ENCODE results near the gene PRIMA1.

The PRIMA1 gene

DNA sequence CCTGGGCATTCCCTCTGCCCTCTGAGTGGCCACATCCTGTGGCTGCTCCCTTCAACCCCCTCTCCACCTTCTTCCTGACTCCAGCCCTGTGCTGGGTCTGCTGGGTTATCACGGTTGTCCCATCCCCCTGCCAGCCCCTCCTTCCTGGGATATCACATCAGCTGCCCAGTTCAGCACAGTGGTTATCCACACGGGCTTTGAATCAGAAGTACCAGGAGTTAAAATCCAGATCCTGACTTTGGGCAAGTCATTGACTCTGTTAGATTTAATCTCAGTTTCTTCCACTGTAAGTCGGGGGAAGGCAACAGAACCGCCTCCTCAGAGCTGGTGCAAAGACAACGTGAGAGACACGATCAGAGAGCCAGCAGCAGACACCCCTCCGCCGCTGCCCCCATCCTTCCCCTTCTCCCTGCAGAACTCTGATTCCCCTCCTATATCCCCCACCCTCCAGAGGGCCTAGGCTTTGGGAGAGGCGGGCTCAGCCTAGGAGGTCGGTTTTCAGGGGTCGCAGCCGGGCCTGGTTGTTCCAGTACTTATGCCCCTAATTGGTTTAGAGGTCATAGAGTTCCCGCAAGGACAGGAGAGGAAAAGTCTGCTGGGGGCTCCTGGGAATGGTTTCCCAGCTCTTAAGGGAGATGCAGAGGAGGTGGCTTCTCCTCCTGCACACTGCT is 42.5 kb downstream of the PRIMA1 start:
- Histone ChIP-seq H2BK15ac (ENCODE audit: low read depth, poor library complexity, severe bottlenecking) (no peak overlapping the region), H3K23ac (ENCODE audit: low read length in 2 of 2) (no peak overlapping the region), H2BK5ac (ENCODE audit: low read depth, low read length, poor library complexity, severe bottlenecking) (no peak overlapping the region), H3K36me3 (ENCODE audit: control insufficient read depth in 1 of 2, insufficient read depth in 2 of 2, low read depth in 1 of 2, low read length in 2 of 2) (no peaks in the 10 kb centered on the region), H2AK5ac (ENCODE audit: low read length, severe bottlenecking) (no peak overlapping the region), H3K9ac (ENCODE audit: low read length) (no peak overlapping the region), H2AFZ (ENCODE audit: low read depth, low read length) (no peak overlapping the region), H3K4me2 (ENCODE audit: low read length, poor library complexity, severe bottlenecking) (no peak overlapping the region), H4K8ac (ENCODE audit: low read length) (no peak overlapping the region), H3K79me1 (replicated peaks; ENCODE audit: low read length, poor library complexity, severe bottlenecking) (no peaks in the 10 kb centered on the region), H3K4ac (ENCODE audit: low read depth in 1 of 2, low read length in 2 of 2) (no peak overlapping the region), H3K18ac (ENCODE audit: low read depth in 1 of 2, low read length in 2 of 2) (no peak overlapping the region), H2BK120ac (ENCODE audit: low read depth, low read length) (no peak overlapping the region), H3K9me3 (ENCODE audit: control insufficient read depth, low read length) (no peaks in the 10 kb centered on the region), H2BK12ac (ENCODE audit: low read length in 2 of 2) (no peak overlapping the region), H3K4me3 (ENCODE audit: insufficient read depth in 1 of 2, low read depth in 1 of 2, low read length in 2 of 2) (no peak overlapping the region), H3K14ac (ENCODE audit: low read length in 2 of 2) (no peak overlapping the region), H3K27me3 (ENCODE audit: control insufficient read depth in 1 of 2, insufficient read depth in 1 of 2, low read length in 2 of 2) (peaks cover 0 to 5% of the 10 kb centered on the region in 2 experiments), H3K4me1 (ENCODE audit: control insufficient read depth, insufficient read depth, low read depth, low read length) (no peaks in the 10 kb centered on the region), H4K91ac (ENCODE audit: low read length) (no peak overlapping the region), H3K27ac (ENCODE audit: low read length, poor library complexity, severe bottlenecking) (no peak overlapping the region)
- WGBS = 69% methylated on average over 13 of the region's 13 CpGs
- DNase-seq = no peak

DNA sequence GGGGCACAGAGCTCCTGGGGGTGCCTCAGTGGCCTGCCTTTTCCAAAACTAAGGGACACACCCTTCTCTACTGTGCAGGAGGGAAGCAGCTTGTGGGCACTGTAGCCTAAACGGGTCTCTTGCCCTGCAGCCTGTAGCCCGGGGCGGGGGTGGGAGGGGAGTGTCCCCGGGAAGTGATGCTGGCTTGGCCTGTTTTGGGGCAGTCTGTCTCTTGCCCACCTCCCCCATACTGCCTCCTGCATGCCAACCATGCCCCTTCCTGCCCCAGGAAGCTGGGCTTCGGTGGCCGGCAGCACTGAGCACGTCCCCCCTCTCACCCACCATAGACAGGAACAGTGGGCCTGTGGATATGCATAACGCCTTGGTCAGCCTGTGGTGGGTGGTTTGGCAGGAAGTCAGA is 43.4 kb downstream of the PRIMA1 start:
- Histone ChIP-seq H2AK5ac (ENCODE audit: low read length, severe bottlenecking) (no peak overlapping the region), H4K91ac (ENCODE audit: low read length) (no peak overlapping the region), H3K36me3 (ENCODE audit: control insufficient read depth in 1 of 2, insufficient read depth in 2 of 2, low read depth in 1 of 2, low read length in 2 of 2) (no peaks in the 10 kb centered on the region), H3K9ac (ENCODE audit: low read length) (no peak overlapping the region), H2AFZ (ENCODE audit: low read depth, low read length) (no peak overlapping the region), H3K4ac (ENCODE audit: low read depth in 1 of 2, low read length in 2 of 2) (no peak overlapping the region), H2BK12ac (ENCODE audit: low read length in 2 of 2) (no peak overlapping the region), H3K23ac (ENCODE audit: low read length in 2 of 2) (no peak overlapping the region), H3K18ac (ENCODE audit: low read depth in 1 of 2, low read length in 2 of 2) (no peak overlapping the region), H3K14ac (ENCODE audit: low read length in 2 of 2) (no peak overlapping the region), H3K79me1 (replicated peaks; ENCODE audit: low read length, poor library complexity, severe bottlenecking) (no peaks in the 10 kb centered on the region), H3K27ac (ENCODE audit: low read length, poor library complexity, severe bottlenecking) (no peak overlapping the region), H3K27me3 (ENCODE audit: control insufficient read depth in 1 of 2, insufficient read depth in 1 of 2, low read length in 2 of 2) (peaks cover 0 to 10% of the 10 kb centered on the region in 2 experiments), H3K4me1 (ENCODE audit: control insufficient read depth, insufficient read depth, low read depth, low read length) (no peaks in the 10 kb centered on the region), H3K9me3 (ENCODE audit: control insufficient read depth, low read length) (no peaks in the 10 kb centered on the region), H2BK120ac (ENCODE audit: low read depth, low read length) (no peak overlapping the region), H2BK15ac (ENCODE audit: low read depth, poor library complexity, severe bottlenecking) (no peak overlapping the region), H4K8ac (ENCODE audit: low read length) (no peak overlapping the region), H3K4me3 (ENCODE audit: insufficient read depth in 1 of 2, low read depth in 1 of 2, low read length in 2 of 2) (no peak overlapping the region), H3K4me2 (ENCODE audit: low read length, poor library complexity, severe bottlenecking) (no peak overlapping the region), H2BK5ac (ENCODE audit: low read depth, low read length, poor library complexity, severe bottlenecking) (no peak overlapping the region)
- 70% methylated on average over 3 of the region's 8 CpGs for WGBS
- no peak for DNase-seq

GRCh38 chr14:93744176-93744575 is 44.1 kb downstream of the PRIMA1 start:
- H3K36me3 ChIP-seq (ENCODE audit: control insufficient read depth in 1 of 2, insufficient read depth in 2 of 2, low read depth in 1 of 2, low read length in 2 of 2) = no peaks in the 10 kb centered on the region
- H3K18ac ChIP-seq (ENCODE audit: low read depth in 1 of 2, low read length in 2 of 2) = no peak overlapping the region
- no peak overlapping the region for H3K14ac ChIP-seq (ENCODE audit: low read length in 2 of 2)
- H2BK15ac ChIP-seq (ENCODE audit: low read depth, poor library complexity, severe bottlenecking) = no peak overlapping the region
- H3K27ac ChIP-seq (ENCODE audit: low read length, poor library complexity, severe bottlenecking) = no peak overlapping the region
- DNase-seq = no peak
- H3K4me1 ChIP-seq (ENCODE audit: control insufficient read depth, insufficient read depth, low read depth, low read length) = no peaks in the 10 kb centered on the region
- no peak overlapping the region for H3K9ac ChIP-seq (ENCODE audit: low read length)
- no peak overlapping the region for H2BK12ac ChIP-seq (ENCODE audit: low read length in 2 of 2)
- H3K9me3 ChIP-seq (ENCODE audit: control insufficient read depth, low read length) = no peaks in the 10 kb centered on the region
- no peak overlapping the region for H2BK5ac ChIP-seq (ENCODE audit: low read depth, low read length, poor library complexity, severe bottlenecking)
- H3K4me2 ChIP-seq (ENCODE audit: low read length, poor library complexity, severe bottlenecking) = no peak overlapping the region
- no peak overlapping the region for H4K8ac ChIP-seq (ENCODE audit: low read length)
- H3K4me3 ChIP-seq (ENCODE audit: insufficient read depth in 1 of 2, low read depth in 1 of 2, low read length in 2 of 2) = no peak overlapping the region
- H3K27me3 ChIP-seq (ENCODE audit: control insufficient read depth in 1 of 2, insufficient read depth in 1 of 2, low read length in 2 of 2) = peaks cover 0 to 10% of the 10 kb centered on the region in 2 experiments
- H4K91ac ChIP-seq (ENCODE audit: low read length) = no peak overlapping the region
- no peak overlapping the region for H3K23ac ChIP-seq (ENCODE audit: low read length in 2 of 2)
- H2BK120ac ChIP-seq (ENCODE audit: low read depth, low read length) = no peak overlapping the region
- H3K4ac ChIP-seq (ENCODE audit: low read depth in 1 of 2, low read length in 2 of 2) = no peak overlapping the region
- no peak overlapping the region for H2AFZ ChIP-seq (ENCODE audit: low read depth, low read length)
- H2AK5ac ChIP-seq (ENCODE audit: low read length, severe bottlenecking) = no peak overlapping the region
- 80% methylated on average over 14 of the region's 14 CpGs for WGBS
- no peaks in the 10 kb centered on the region for H3K79me1 ChIP-seq (replicated peaks; ENCODE audit: low read length, poor library complexity, severe bottlenecking)

DNA sequence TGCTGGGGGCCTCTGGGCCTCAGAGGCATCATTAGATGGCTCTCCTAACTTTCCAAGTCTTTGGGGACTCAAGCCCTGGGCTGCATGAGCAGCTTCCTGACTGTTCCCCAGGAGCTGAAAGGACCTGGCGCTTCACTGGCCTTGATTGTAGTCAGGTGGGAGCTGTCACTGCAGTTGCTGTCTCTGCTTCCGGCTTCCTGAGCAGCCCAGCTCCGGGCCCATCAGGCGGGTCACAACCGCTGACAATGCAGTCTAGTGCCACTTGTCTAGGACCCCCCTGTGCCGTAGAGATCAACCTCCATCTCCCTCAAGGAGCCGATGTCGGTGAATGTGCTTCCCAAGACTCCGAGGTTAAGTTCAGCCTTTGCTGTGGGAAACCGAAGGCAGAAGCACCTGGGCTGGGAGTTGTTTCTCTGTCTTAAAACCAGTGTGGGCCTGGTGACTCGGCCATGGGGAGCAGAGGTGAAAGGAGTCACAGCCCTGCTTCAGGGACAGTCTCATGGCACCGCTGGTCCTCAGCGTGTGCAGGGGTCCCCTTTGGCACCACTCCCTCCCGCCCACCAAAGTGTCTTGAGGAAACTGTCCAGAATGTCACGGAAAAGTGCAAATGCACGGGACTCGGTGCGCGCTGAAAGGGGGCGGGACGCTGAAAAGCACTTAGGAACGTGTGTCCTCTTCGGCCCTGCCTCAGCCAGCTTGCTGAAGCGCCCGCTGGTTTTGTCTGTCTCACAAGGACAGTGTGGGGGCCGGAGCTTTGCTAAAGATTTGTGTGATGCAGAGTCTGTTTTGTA is 44.8 kb downstream of the PRIMA1 start:
- H2BK12ac ChIP-seq (ENCODE audit: low read length in 2 of 2) = no peak overlapping the region
- no peak overlapping the region for H3K18ac ChIP-seq (ENCODE audit: low read depth in 1 of 2, low read length in 2 of 2)
- H3K36me3 ChIP-seq (ENCODE audit: control insufficient read depth in 1 of 2, insufficient read depth in 2 of 2, low read depth in 1 of 2, low read length in 2 of 2) = no peaks in the 10 kb centered on the region
- no peak overlapping the region for H3K4me3 ChIP-seq (ENCODE audit: insufficient read depth in 1 of 2, low read depth in 1 of 2, low read length in 2 of 2)
- no peak overlapping the region for H2BK120ac ChIP-seq (ENCODE audit: low read depth, low read length)
- H3K4ac ChIP-seq (ENCODE audit: low read depth in 1 of 2, low read length in 2 of 2) = no peak overlapping the region
- H3K79me1 ChIP-seq (replicated peaks; ENCODE audit: low read length, poor library complexity, severe bottlenecking) = no peaks in the 10 kb centered on the region
- WGBS = 89% methylated on average over 26 of the region's 26 CpGs
- no peak overlapping the region for H4K8ac ChIP-seq (ENCODE audit: low read length)
- H3K14ac ChIP-seq (ENCODE audit: low read length in 2 of 2) = no peak overlapping the region
- H3K9me3 ChIP-seq (ENCODE audit: control insufficient read depth, low read length) = no peaks in the 10 kb centered on the region
- no peak overlapping the region for H2BK15ac ChIP-seq (ENCODE audit: low read depth, poor library complexity, severe bottlenecking)
- no peak overlapping the region for H4K91ac ChIP-seq (ENCODE audit: low read length)
- no peak overlapping the region for H2BK5ac ChIP-seq (ENCODE audit: low read depth, low read length, poor library complexity, severe bottlenecking)
- H3K27me3 ChIP-seq (ENCODE audit: control insufficient read depth in 1 of 2, insufficient read depth in 1 of 2, low read length in 2 of 2) = peaks cover 0 to 14% of the 10 kb centered on the region in 2 experiments
- H3K23ac ChIP-seq (ENCODE audit: low read length in 2 of 2) = no peak overlapping the region
- no peak for DNase-seq
- H3K27ac ChIP-seq (ENCODE audit: low read length, poor library complexity, severe bottlenecking) = no peak overlapping the region
- no peak overlapping the region for H2AK5ac ChIP-seq (ENCODE audit: low read length, severe bottlenecking)
- H2AFZ ChIP-seq (ENCODE audit: low read depth, low read length) = no peak overlapping the region
- no peak overlapping the region for H3K4me2 ChIP-seq (ENCODE audit: low read length, poor library complexity, severe bottlenecking)
- H3K9ac ChIP-seq (ENCODE audit: low read length) = no peak overlapping the region
- no peaks in the 10 kb centered on the region for H3K4me1 ChIP-seq (ENCODE audit: control insufficient read depth, insufficient read depth, low read depth, low read length)

Measured in mesenchymal stem cell (in vitro differentiated cells and primary cell).